ENCODE results near the gene METRNL.

METRNL gene

DNA sequence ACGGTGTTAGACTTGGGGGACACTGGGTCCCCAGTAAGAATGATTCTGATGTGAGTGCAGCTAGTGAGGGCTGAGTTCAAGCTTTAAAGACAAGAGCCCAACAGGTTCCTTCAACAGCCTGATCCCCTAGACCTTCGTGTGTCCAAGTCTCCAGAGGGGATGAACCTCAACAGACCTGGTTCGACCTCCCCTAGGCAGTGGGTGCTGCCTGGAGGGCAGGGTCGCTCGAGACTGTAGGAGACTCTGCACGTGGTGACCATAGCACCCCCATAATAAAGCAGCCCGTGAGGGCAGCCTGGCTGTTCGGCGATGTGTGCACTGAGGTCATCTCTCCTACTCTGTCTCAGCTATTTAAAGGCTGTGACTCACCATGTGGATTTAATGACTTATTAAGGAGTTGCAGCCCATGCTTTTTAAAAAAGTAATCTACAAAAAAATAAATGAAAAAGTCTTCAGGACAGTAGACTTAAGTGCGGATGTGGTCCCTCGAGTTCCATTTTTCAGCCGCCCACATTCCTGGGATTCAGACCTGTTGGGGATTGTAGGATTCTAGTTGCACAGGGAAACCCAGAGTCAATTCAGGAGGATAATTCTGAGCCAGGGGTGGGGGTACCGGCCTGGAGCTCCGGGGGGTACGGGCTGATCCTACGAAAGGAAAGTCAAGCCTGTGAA lies 23.4 kb upstream of the METRNL start:
- H3K36me3 ChIP-seq (ENCODE audit: control insufficient read depth, low read length), result no peaks in the 10 kb centered on the region
- H4K20me1 ChIP-seq (ENCODE audit: control insufficient read depth, insufficient read depth, low read depth, low read length), result no peaks in the 10 kb centered on the region
- no peak overlapping the region for H3K27ac ChIP-seq (ENCODE audit: low read depth, low read length)
- no peak overlapping the region for H3K4me3 ChIP-seq (ENCODE audit: low read length)
- no peaks in the 10 kb centered on the region for H3K9me3 ChIP-seq (ENCODE audit: control insufficient read depth, insufficient read depth, low read length)
- no peaks in the 10 kb centered on the region for H3K27me3 ChIP-seq (ENCODE audit: control insufficient read depth, low read length)
- H3F3A ChIP-seq (ENCODE audit: control insufficient read depth, insufficient read depth), result peaks cover 10% of the 10 kb centered on the region
- no peaks in the 10 kb centered on the region for H3K79me2 ChIP-seq (ENCODE audit: control insufficient read depth, low read length)
- H3K4me1 ChIP-seq (ENCODE audit: control insufficient read depth, low read length), result peaks cover 33% of the 10 kb centered on the region
- H3K4me2 ChIP-seq (ENCODE audit: low read length), result no peak overlapping the region
- no peak for TF ChIP-seq EZH2phosphoT487 (IDR thresholded peaks at IDR 0.05; ENCODE audit: borderline replicate concordance, low read length)
- TF ChIP-seq, protein P1, sequence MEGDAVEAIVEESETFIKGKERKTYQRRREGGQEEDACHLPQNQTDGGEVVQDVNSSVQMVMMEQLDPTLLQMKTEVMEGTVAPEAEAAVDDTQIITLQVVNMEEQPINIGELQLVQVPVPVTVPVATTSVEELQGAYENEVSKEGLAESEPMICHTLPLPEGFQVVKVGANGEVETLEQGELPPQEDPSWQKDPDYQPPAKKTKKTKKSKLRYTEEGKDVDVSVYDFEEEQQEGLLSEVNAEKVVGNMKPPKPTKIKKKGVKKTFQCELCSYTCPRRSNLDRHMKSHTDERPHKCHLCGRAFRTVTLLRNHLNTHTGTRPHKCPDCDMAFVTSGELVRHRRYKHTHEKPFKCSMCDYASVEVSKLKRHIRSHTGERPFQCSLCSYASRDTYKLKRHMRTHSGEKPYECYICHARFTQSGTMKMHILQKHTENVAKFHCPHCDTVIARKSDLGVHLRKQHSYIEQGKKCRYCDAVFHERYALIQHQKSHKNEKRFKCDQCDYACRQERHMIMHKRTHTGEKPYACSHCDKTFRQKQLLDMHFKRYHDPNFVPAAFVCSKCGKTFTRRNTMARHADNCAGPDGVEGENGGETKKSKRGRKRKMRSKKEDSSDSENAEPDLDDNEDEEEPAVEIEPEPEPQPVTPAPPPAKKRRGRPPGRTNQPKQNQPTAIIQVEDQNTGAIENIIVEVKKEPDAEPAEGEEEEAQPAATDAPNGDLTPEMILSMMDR (IDR thresholded peaks at IDR 0.05; ENCODE audit: low read depth, low read length, poor library complexity, severe bottlenecking), result no peak
- no peaks in the 10 kb centered on the region for H3K9me2 ChIP-seq (replicated peaks; ENCODE audit: control insufficient read depth, low read length)

- no peak for TF ChIP-seq EZH2phosphoT487 (IDR thresholded peaks at IDR 0.05; ENCODE audit: borderline replicate concordance, low read length)
- TF ChIP-seq, protein P1 (IDR thresholded peaks at IDR 0.05; ENCODE audit: low read depth, low read length, poor library complexity, severe bottlenecking), result no peak
- Histone ChIP-seq H3K36me3 (ENCODE audit: control insufficient read depth, low read length) (no peaks in the 10 kb centered on the region), H3K27me3 (ENCODE audit: control insufficient read depth, low read length) (no peaks in the 10 kb centered on the region), H3K9me2 (replicated peaks; ENCODE audit: control insufficient read depth, low read length) (no peaks in the 10 kb centered on the region), H3K4me3 (ENCODE audit: low read length) (no peak overlapping the region), H4K20me1 (ENCODE audit: control insufficient read depth, insufficient read depth, low read depth, low read length) (no peaks in the 10 kb centered on the region), H3K79me2 (ENCODE audit: control insufficient read depth, low read length) (no peaks in the 10 kb centered on the region), H3K4me2 (ENCODE audit: low read length) (no peak overlapping the region), H3K4me1 (ENCODE audit: control insufficient read depth, low read length) (peaks cover 29% of the 10 kb centered on the region), H3K27ac (ENCODE audit: low read depth, low read length) (no peak overlapping the region), H3K9me3 (ENCODE audit: control insufficient read depth, insufficient read depth, low read length) (no peaks in the 10 kb centered on the region), H3F3A (ENCODE audit: control insufficient read depth, insufficient read depth) (peaks cover 10% of the 10 kb centered on the region)
These were observed 22.6 kb upstream of the METRNL start for GRCh38 chr17:83056583-83057396.

GRCh38 chr17:83057397-83057761 lies 22.0 kb upstream of the METRNL start:
- Histone ChIP-seq H3K79me2 (ENCODE audit: control insufficient read depth, low read length) (no peaks in the 10 kb centered on the region), H3K4me1 (ENCODE audit: control insufficient read depth, low read length) (peaks cover 23% of the 10 kb centered on the region), H3K4me2 (ENCODE audit: low read length) (no peak overlapping the region), H3K4me3 (ENCODE audit: low read length) (no peak overlapping the region), H4K20me1 (ENCODE audit: control insufficient read depth, insufficient read depth, low read depth, low read length) (no peaks in the 10 kb centered on the region), H3K27ac (ENCODE audit: low read depth, low read length) (no peak overlapping the region), H3K27me3 (ENCODE audit: control insufficient read depth, low read length) (no peaks in the 10 kb centered on the region), H3K9me3 (ENCODE audit: control insufficient read depth, insufficient read depth, low read length) (no peaks in the 10 kb centered on the region), H3K9me2 (replicated peaks; ENCODE audit: control insufficient read depth, low read length) (no peaks in the 10 kb centered on the region), H3F3A (ENCODE audit: control insufficient read depth, insufficient read depth) (peaks cover 10% of the 10 kb centered on the region), H3K36me3 (ENCODE audit: control insufficient read depth, low read length) (no peaks in the 10 kb centered on the region)
- no peak for TF ChIP-seq EZH2phosphoT487 (IDR thresholded peaks at IDR 0.05; ENCODE audit: borderline replicate concordance, low read length)
- TF ChIP-seq, protein P1 (IDR thresholded peaks at IDR 0.05; ENCODE audit: low read depth, low read length, poor library complexity, severe bottlenecking), result no peak
